Daoy (cell line): ENCODE results near the gene NHLH1. TPM values are rescaled to one million over a fixed set of nuclear protein-coding genes. Genes with fewer than 3 reads are reported as not detected.

Experiments used
- DNase-seq: peaks from one replicate; pipeline ENCODE4 v3.0.0-alpha.2; 2015; ENCODE audit warnings: low read depth
- total RNA-seq: library from RNA; depleted of rRNA; stranded (reverse); fragments of >200 nt; shearing (Covaris generic); gene quantifications from 2 replicates; pipeline ENCODE4 v1.2.3, GENCODE V29; 2014; rRNA removed

Gene NHLH1
- total RNA-seq, 1 experiment from 2014 or later: not detected

GRCh38 chr1:160411271-160412027 lies 44.6 kb downstream of the NHLH1 start:
- DNase-seq: no peak

- no peak for DNase-seq
These were observed 45.1 kb downstream of the NHLH1 start for GRCh38 chr1:160412028-160412362.

- no peak for DNase-seq
These were observed 46.8 kb downstream of the NHLH1 start for GRCh38 chr1:160413716-160414115.

GRCh38 chr1:160414881-160415280 lies 48.0 kb downstream of the NHLH1 start:
- DNase-seq: no peak

- no peak for DNase-seq
These were observed 48.9 kb downstream of the NHLH1 start for GRCh38 chr1:160415696-160416290.

GRCh38 chr1:160416369-160416768 lies 49.5 kb downstream of the NHLH1 start:
- peak; percentile 50 for DNase-seq

GRCh38 chr1:160418483-160418882 lies 51.6 kb downstream of the NHLH1 start:
- DNase-seq: no peak

GRCh38 chr1:160419150-160419837 lies 52.4 kb downstream of the NHLH1 start:
- DNase-seq: no peak

- no peak for DNase-seq
These were observed 52.9 kb downstream of the NHLH1 start for GRCh38 chr1:160419838-160420169.

- no peak for DNase-seq
These were observed 54.3 kb downstream of the NHLH1 start for GRCh38 chr1:160420881-160421842.

- DNase-seq: no peak
These were observed 55.0 kb downstream of the NHLH1 start for GRCh38 chr1:160421881-160422280.

Other genes starting within 250 kb of the NHLH1 start
- gene ATP1A4, start 215.5 kb upstream of the NHLH1 start, total RNA-seq: not detected in 2 replicates
- not detected in 2 replicates for gene CASQ1, start 176.5 kb upstream of the NHLH1 start, total RNA-seq
- gene PEA15, start 161.7 kb upstream of the NHLH1 start, total RNA-seq: 51.9 and 57.7 TPM in 2 replicates
- gene DCAF8, start 104.5 kb upstream of the NHLH1 start, total RNA-seq: 32.1 and 58.1 TPM in 2 replicates
- gene PEX19, start 81.9 kb upstream of the NHLH1 start, total RNA-seq: 70.1 and 90.3 TPM in 2 replicates
- gene COPA, start 23.8 kb upstream of the NHLH1 start, total RNA-seq: 137 and 168 TPM in 2 replicates
- 35.0 and 52.0 TPM in 2 replicates for gene NCSTN, start 23.7 kb upstream of the NHLH1 start, total RNA-seq
- gene VANGL2, start 33.5 kb downstream of the NHLH1 start, total RNA-seq: 1.9 and 2.0 TPM in 2 replicates
- not detected in 2 replicates for gene SLAMF6, start 156.2 kb downstream of the NHLH1 start, total RNA-seq
- gene CD84, start 212.4 kb downstream of the NHLH1 start, total RNA-seq: not detected in 2 replicates